HepG2 (cell line): Measurements from ENCODE around the gene MCF2L. TPM values are rescaled to one million over a fixed set of nuclear protein-coding genes. Genes with fewer than 3 reads are reported as not detected.
A peak's percentile ranks its signal among the peaks of the same experiment; 100 is the strongest.

Experiments
- ASH2L ChIP-seq: fragments of 300-600, 200-600 bp; sonication (generic); IDR thresholded peaks from 2 replicates; pipeline ENCODE4 v1.7.0; 2017; ENCODE audit warnings: low read depth, mild to moderate bottlenecking, moderate library complexity, mixed read lengths, low read length; ENCODE audit not compliant: insufficient read length
- CAMTA2 ChIP-seq: sonication (generic); formaldehyde crosslinking; IDR thresholded peaks from 2 replicates; pipeline ENCODE4 v1.4.0; 2020; ENCODE audit warnings: mild to moderate bottlenecking, missing genetic modification reagents, borderline replicate concordance
- CBX2 ChIP-seq, 2 experiments: fragments of 200-600 bp in 1 of 2; sonication (generic); formaldehyde crosslinking in 1 of 2; IDR thresholded peaks; 2 replicates each; pipeline versions ENCODE4 v1.7.0 to v1.8.1; 2018 to 2022; ENCODE audit warnings: low read depth in 2 of 2, low read length in 1 of 2, mild to moderate bottlenecking in 1 of 2, missing genetic modification reagents in 1 of 2
- DMTF1 ChIP-seq: sonication (generic); formaldehyde crosslinking; IDR thresholded peaks from 2 replicates; pipeline ENCODE4 v1.4.0; 2020; ENCODE audit warnings: mild to moderate bottlenecking, missing genetic modification reagents
- FOXA3 ChIP-seq: IDR thresholded peaks from 2 replicates; pipeline ENCODE4 v1.6.1; 2016; ENCODE audit warnings: missing genetic modification reagents, missing compliant biosample characterization
- FOXK1 ChIP-seq: sonication (generic); formaldehyde crosslinking; IDR thresholded peaks from 2 replicates; pipeline ENCODE4 v1.4.0; 2020; ENCODE audit warnings: low read depth, missing genetic modification reagents, borderline replicate concordance
- HMG20B ChIP-seq: conservative IDR thresholded peaks from 2 replicates; pipeline ENCODE4 v1.6.1; 2016; ENCODE audit warnings: missing genetic modification reagents, missing compliant biosample characterization
- NFKBIZ ChIP-seq: IDR thresholded peaks from 2 replicates; pipeline ENCODE4 v1.6.1; 2018; ENCODE audit warnings: missing genetic modification reagents, missing compliant biosample characterization
- NR2F6 ChIP-seq, 2 experiments: IDR thresholded peaks; 2 replicates each; pipeline ENCODE4 v1.6.1; 2016; ENCODE audit warnings: antibody characterized with exemption in 1 of 2, mild to moderate bottlenecking in 1 of 2
- RARA ChIP-seq: IDR thresholded peaks from 2 replicates; pipeline ENCODE4 v1.6.1; 2016; ENCODE audit warnings: missing genetic modification reagents, missing compliant biosample characterization
- RFX3 ChIP-seq: IDR thresholded peaks from 2 replicates; pipeline ENCODE4 v1.6.1; 2016; ENCODE audit warnings: missing biosample characterization, missing genetic modification reagents
- SAFB2 ChIP-seq: sonication (generic); formaldehyde crosslinking; IDR thresholded peaks from 2 replicates; pipeline ENCODE4 v1.5.1; 2020; ENCODE audit warnings: missing genetic modification reagents, low read depth, mild to moderate bottlenecking, borderline replicate concordance
- TFE3 ChIP-seq: IDR thresholded peaks from 2 replicates; pipeline ENCODE4 v1.6.1; 2016
- ZEB1 ChIP-seq: IDR thresholded peaks from 2 replicates; pipeline ENCODE4 v1.6.1; 2012; ENCODE audit warnings: mild to moderate bottlenecking, low read depth, inconsistent platforms; ENCODE audit not compliant: insufficient replicate concordance
- ZFYVE20 ChIP-seq: sonication (generic); formaldehyde crosslinking; IDR thresholded peaks from 2 replicates; pipeline ENCODE4 v1.8.0; 2023; ENCODE audit warnings: low read depth, mild to moderate bottlenecking, moderate library complexity, missing genetic modification reagents, borderline replicate concordance
- ZMAT3 ChIP-seq: sonication (generic); formaldehyde crosslinking; conservative IDR thresholded peaks from 2 replicates; pipeline ENCODE4 v1.7.0; 2021; ENCODE audit warnings: missing genetic modification reagents
- ZNF407 ChIP-seq: sonication (generic); formaldehyde crosslinking; IDR thresholded peaks from one replicate; pipeline ENCODE4 v1.5.1; 2020; ENCODE audit warnings: mild to moderate bottlenecking, missing genetic modification reagents; ENCODE audit errors: not compliant biosample characterization
- ZNF570 ChIP-seq: sonication (generic); formaldehyde crosslinking; IDR thresholded peaks from 2 replicates; pipeline ENCODE4 v1.4.0; 2020; ENCODE audit warnings: mild to moderate bottlenecking, missing genetic modification reagents, borderline replicate concordance
- polyA plus RNA-seq, 8 experiments: library from polyadenylated mRNA; depleted of rRNA in 3 of 8; stranded (reverse) in 7 of 8; unstranded in 1 of 8; fragments of >200 nt; fragmentation: Illumina TruSeq in 4 of 8; extraction: Trizol in 4 of 8; gene quantifications; 2 replicates each; pipeline versions ENCODE4 v1.2.1 to v1.2.3, GENCODE V29; 2011 to 2016; ENCODE audit warnings: low read depth in 4 of 8, missing spikeins in 1 of 8, mixed read lengths in 1 of 8; ENCODE audit not compliant: insufficient read depth in 1 of 8
- total RNA-seq, 5 experiments: library from RNA; depleted of rRNA; stranded (reverse); fragments of >200 nt; fragmentation: Illumina TruSeq; extraction: Trizol; gene quantifications; 2 replicates each; pipeline ENCODE4 v1.2.3, GENCODE V29; 2016; ENCODE audit warnings: low read depth in 1 of 5

Gene MCF2L
- total and polyA plus RNA-seq, 2 of the 13 experiments (the other 11 are each of a cell fraction or from before 2014, with no cell fraction given) = 19.4 to 28.4 TPM

GRCh38 chr13:113139577-113139976 is 170.6 kb downstream of the MCF2L start (continued):
- peak; percentile 2 for TF ChIP-seq ZNF407 (CRISPR knock-in tag)
- peak; percentile 84 for TF ChIP-seq RARA
- peak; percentile 92 for TF ChIP-seq HMG20B (CRISPR knock-in tag)
- TF ChIP-seq CAMTA2 (CRISPR knock-in tag) = no peak
- peak; percentile 45; the same call in 1 of the 2 replicates for TF ChIP-seq TFE3
- TF ChIP-seq NFKBIZ (CRISPR knock-in tag) = no peak
- peak; percentile 93 for TF ChIP-seq FOXA3 (CRISPR knock-in tag)
- TF ChIP-seq DMTF1 (CRISPR knock-in tag) = no peak
- TF ChIP-seq RFX3 (CRISPR knock-in tag) = no peak
- TF ChIP-seq ZMAT3 (CRISPR knock-in tag) = no peak
- TF ChIP-seq FOXK1 (CRISPR knock-in tag) = peak; percentile 36; the same call in 1 of the 2 replicates
- peak; percentile 38 for TF ChIP-seq ASH2L
- peak; percentile 87 for TF ChIP-seq NR2F6 (IDR thresholded peaks at IDR 0.05)
- TF ChIP-seq NR2F6 (CRISPR knock-in tag; IDR thresholded peaks at IDR 0.05) = peak; percentile 92
- TF ChIP-seq CBX2 (IDR thresholded peaks at IDR 0.05; ENCODE audit: low read depth, low read length) = no peak
- no peak for TF ChIP-seq CBX2 (CRISPR knock-in tag; IDR thresholded peaks at IDR 0.05; ENCODE audit: low read depth)
- TF ChIP-seq ZEB1 = no peak
- TF ChIP-seq ZFYVE20 = no peak
- no peak for TF ChIP-seq ZNF570
- no peak for TF ChIP-seq SAFB2 (CRISPR knock-in tag)
